H1 (cell line): Measurements from ENCODE around the gene GNAI1.

ENCODE experiments used
- MAFK ChIP-seq: IDR thresholded peaks from 2 replicates; pipeline ENCODE4 v1.6.1; 2012; ENCODE audit warnings: low read depth, mild to moderate bottlenecking, improper control_type of control experiment, low read length
- NRF1 ChIP-seq: IDR thresholded peaks from 2 replicates; pipeline ENCODE4 v1.6.1; 2011; ENCODE audit warnings: mild to moderate bottlenecking, low read depth, low read length, improper control_type of control experiment
- POLR2AphosphoS5 ChIP-seq: IDR thresholded peaks from 2 replicates; pipeline ENCODE4 v1.6.1; 2011; ENCODE audit warnings: low read depth, low read length
- SIRT6 ChIP-seq: IDR thresholded peaks from one replicate; pipeline ENCODE4 v1.7.1; 2012; ENCODE audit warnings: low read length, inconsistent platforms
- TF ChIP-seq, protein P1 (sequence below), 3 experiments: IDR thresholded peaks; 1 replicate in 2 of 3; 2 replicates in 1 of 3; pipeline versions ENCODE4 v1.5.1 to v1.6.1; 2011; ENCODE audit warnings: low read length in 3 of 3, mild to moderate bottlenecking in 3 of 3, inconsistent platforms in 2 of 3, low read depth in 1 of 3, moderate library complexity in 1 of 3; ENCODE audit not compliant: insufficient read depth in 1 of 3; ENCODE audit errors: control extremely low read depth in 1 of 3
- TF ChIP-seq, protein P2 (sequence below): IDR thresholded peaks from 2 replicates; pipeline ENCODE4 v1.6.1; 2012; ENCODE audit warnings: low read length, inconsistent platforms
- TF ChIP-seq, protein P3 (sequence below): IDR thresholded peaks from 2 replicates; pipeline ENCODE4 v1.6.1; 2012; ENCODE audit warnings: inconsistent platforms

DNA sequence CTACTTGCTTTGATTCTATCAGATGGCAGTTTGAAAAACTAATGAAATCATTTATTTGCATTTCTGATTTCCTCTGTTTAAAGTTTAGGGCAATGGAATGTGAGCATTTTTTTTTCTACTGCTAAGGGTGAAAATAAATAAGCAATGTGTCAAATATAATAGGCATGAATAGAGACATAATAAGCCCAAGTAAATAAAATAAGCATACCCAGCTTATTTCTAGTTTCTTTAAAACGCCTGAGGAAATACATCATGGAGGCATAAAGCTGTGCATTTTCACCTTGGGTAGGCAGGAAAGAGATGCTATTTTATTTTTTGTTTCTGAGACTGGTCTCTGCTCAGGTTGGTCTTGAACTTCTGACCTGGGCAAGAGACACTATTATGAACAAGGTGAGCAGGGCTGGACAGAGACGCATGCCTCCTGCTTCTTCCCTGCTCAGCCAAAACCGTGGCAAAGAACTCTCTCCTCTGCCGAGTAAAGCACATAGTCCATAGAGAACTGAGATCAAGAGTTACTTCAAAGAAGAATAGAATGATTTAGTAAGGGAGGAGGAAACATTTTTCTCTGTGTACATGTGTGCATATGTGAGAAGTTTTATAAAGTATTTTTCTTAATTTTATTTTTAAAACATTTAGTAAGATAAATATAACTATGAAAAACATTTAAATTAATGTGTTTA, 138.1 kb downstream of the GNAI1 start:
- TF ChIP-seq, protein P1, sequence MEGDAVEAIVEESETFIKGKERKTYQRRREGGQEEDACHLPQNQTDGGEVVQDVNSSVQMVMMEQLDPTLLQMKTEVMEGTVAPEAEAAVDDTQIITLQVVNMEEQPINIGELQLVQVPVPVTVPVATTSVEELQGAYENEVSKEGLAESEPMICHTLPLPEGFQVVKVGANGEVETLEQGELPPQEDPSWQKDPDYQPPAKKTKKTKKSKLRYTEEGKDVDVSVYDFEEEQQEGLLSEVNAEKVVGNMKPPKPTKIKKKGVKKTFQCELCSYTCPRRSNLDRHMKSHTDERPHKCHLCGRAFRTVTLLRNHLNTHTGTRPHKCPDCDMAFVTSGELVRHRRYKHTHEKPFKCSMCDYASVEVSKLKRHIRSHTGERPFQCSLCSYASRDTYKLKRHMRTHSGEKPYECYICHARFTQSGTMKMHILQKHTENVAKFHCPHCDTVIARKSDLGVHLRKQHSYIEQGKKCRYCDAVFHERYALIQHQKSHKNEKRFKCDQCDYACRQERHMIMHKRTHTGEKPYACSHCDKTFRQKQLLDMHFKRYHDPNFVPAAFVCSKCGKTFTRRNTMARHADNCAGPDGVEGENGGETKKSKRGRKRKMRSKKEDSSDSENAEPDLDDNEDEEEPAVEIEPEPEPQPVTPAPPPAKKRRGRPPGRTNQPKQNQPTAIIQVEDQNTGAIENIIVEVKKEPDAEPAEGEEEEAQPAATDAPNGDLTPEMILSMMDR (IDR thresholded peaks at IDR 0.05; ENCODE audit: control extremely low read depth in 1 of 3, insufficient read depth in 1 of 3, low read depth in 1 of 3, low read length in 3 of 3) = no peak
- no peak for TF ChIP-seq SIRT6
- TF ChIP-seq, protein P2, sequence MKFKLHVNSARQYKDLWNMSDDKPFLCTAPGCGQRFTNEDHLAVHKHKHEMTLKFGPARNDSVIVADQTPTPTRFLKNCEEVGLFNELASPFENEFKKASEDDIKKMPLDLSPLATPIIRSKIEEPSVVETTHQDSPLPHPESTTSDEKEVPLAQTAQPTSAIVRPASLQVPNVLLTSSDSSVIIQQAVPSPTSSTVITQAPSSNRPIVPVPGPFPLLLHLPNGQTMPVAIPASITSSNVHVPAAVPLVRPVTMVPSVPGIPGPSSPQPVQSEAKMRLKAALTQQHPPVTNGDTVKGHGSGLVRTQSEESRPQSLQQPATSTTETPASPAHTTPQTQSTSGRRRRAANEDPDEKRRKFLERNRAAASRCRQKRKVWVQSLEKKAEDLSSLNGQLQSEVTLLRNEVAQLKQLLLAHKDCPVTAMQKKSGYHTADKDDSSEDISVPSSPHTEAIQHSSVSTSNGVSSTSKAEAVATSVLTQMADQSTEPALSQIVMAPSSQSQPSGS = no peak
- TF ChIP-seq MAFK = no peak
- TF ChIP-seq, protein P3, sequence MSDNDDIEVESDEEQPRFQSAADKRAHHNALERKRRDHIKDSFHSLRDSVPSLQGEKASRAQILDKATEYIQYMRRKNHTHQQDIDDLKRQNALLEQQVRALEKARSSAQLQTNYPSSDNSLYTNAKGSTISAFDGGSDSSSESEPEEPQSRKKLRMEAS = no peak
- TF ChIP-seq NRF1 = no peak
- no peak for TF ChIP-seq POLR2AphosphoS5
